ENCODE results near the gene ZDHHC1. TPM values are rescaled to one million over a fixed set of nuclear protein-coding genes. Genes with fewer than 3 reads are reported as not detected.

The ZDHHC1 gene
- polyA plus RNA-seq, 3 donors: 3.3 to 14.2 (median 6.0) TPM

- Histone ChIP-seq H3K27me3 (ENCODE audit: control insufficient read depth in 2 of 2, insufficient read depth in 2 of 2, low read length in 2 of 2) (no peaks in the 10 kb centered on the region), H3K27ac (ENCODE audit: low read depth in 1 of 2, low read length in 2 of 2) (no peak overlapping the region), H4K20me1 (ENCODE audit: insufficient read depth, low read length) (no peaks in the 10 kb centered on the region), H3K4me2 (replicated peaks; ENCODE audit: extremely low read depth, low read length, poor library complexity, severe bottlenecking) (no peak overlapping the region), H3K4me1 (ENCODE audit: control insufficient read depth in 1 of 2, insufficient read depth in 2 of 2, low read length in 2 of 2) (peaks cover 0 to 6% of the 10 kb centered on the region in 2 donors), H3K79me2 (ENCODE audit: insufficient read depth, low read length) (no peaks in the 10 kb centered on the region), H3K9ac (ENCODE audit: insufficient read depth, low read length, poor library complexity, severe bottlenecking) (no peak overlapping the region), H3K36me3 (replicated peaks in 1 of 2; ENCODE audit: control insufficient read depth in 1 of 2, insufficient read depth in 2 of 2, low read length in 2 of 2) (no peaks in the 10 kb centered on the region), H3K9me3 (replicated peaks in 1 of 2; ENCODE audit: control insufficient read depth in 1 of 2, insufficient read depth in 1 of 2, low read length in 2 of 2) (no peaks in the 10 kb centered on the region), H3K4me3 (replicated peaks in 1 of 3; ENCODE audit: low read depth in 2 of 3, low read length in 3 of 3) (no peak overlapping the region), H2AFZ (ENCODE audit: insufficient read depth, low read depth, low read length, poor library complexity, severe bottlenecking) (no peak overlapping the region)
- Mint-ChIP-seq H3K27me3 (ENCODE audit: low read depth in 3 of 3) (peaks cover 0 to 2% (median 0%) of the 10 kb centered on the region in 3 donors), H3K4me3 (no peak overlapping the region), H3K36me3 (no peaks in the 10 kb centered on the region), H3K9me3 (no peaks in the 10 kb centered on the region), H3K4me1 (peaks cover 3% of the 10 kb centered on the region), H3K27ac (no peak overlapping the region)
- no peak for DNase-seq
- WGBS (ENCODE audit: insufficient coverage): no CpG with 5 or more reads among the region's 3 CpGs
- intact Hi-C loops (cut with micrococcal nuclease): loop anchor here in 1 of 2 donors (5.0 kb wide), 1 partner anchor 51 kb away; no protein-coding TSS in a partner anchor
- no peak for TF ChIP-seq CTCF (IDR thresholded peaks at IDR 0.05)
These were observed 69.9 kb downstream of the ZDHHC1 start for GRCh38 chr16:67346341-67346740.

DNA sequence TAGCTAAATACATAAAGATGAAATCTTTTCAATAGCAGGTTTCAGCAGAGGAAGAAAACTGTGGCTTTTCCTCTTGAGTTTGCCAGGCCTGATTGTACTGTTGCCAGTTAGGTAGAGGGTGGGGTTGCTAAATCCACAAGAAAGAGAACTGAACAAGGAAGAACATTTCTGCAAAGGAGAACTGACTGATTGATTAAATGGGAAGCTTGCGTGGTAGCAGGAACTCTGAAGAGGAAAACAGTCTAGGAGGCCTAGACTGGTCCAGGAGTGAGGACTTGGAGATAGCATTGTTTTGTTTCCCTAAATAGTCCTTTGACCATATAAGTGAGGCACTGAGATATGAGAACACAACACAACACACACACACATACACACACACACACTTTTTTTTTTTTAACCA, 70.9 kb downstream of the ZDHHC1 start:
- peaks cover 0 to 2% (median under 1%) of the 10 kb centered on the region in 3 donors for H3K27me3 Mint-ChIP-seq (ENCODE audit: low read depth in 3 of 3)
- intact Hi-C loops (cut with micrococcal nuclease): loop anchor here in 1 of 2 donors (5.0 kb wide), 1 partner anchor 52 kb away; no protein-coding TSS in a partner anchor
- Histone ChIP-seq H3K27ac (ENCODE audit: low read depth in 1 of 2, low read length in 2 of 2) (no peak overlapping the region), H3K9me3 (replicated peaks in 1 of 2; ENCODE audit: control insufficient read depth in 1 of 2, insufficient read depth in 1 of 2, low read length in 2 of 2) (no peaks in the 10 kb centered on the region), H4K20me1 (ENCODE audit: insufficient read depth, low read length) (no peaks in the 10 kb centered on the region), H3K79me2 (ENCODE audit: insufficient read depth, low read length) (no peaks in the 10 kb centered on the region), H3K4me3 (replicated peaks in 1 of 3; ENCODE audit: low read depth in 2 of 3, low read length in 3 of 3) (no peak overlapping the region), H3K27me3 (ENCODE audit: control insufficient read depth in 2 of 2, insufficient read depth in 2 of 2, low read length in 2 of 2) (no peaks in the 10 kb centered on the region), H3K36me3 (replicated peaks in 1 of 2; ENCODE audit: control insufficient read depth in 1 of 2, insufficient read depth in 2 of 2, low read length in 2 of 2) (no peaks in the 10 kb centered on the region), H2AFZ (ENCODE audit: insufficient read depth, low read depth, low read length, poor library complexity, severe bottlenecking) (no peak overlapping the region), H3K4me2 (replicated peaks; ENCODE audit: extremely low read depth, low read length, poor library complexity, severe bottlenecking) (no peak overlapping the region), H3K4me1 (ENCODE audit: control insufficient read depth in 1 of 2, insufficient read depth in 2 of 2, low read length in 2 of 2) (peaks cover 0 to 6% of the 10 kb centered on the region in 2 donors), H3K9ac (ENCODE audit: insufficient read depth, low read length, poor library complexity, severe bottlenecking) (no peak overlapping the region)
- 0% methylated on average over 1 of the region's 1 CpG for WGBS (ENCODE audit: insufficient coverage)
- H3K4me1 Mint-ChIP-seq: peaks cover 3% of the 10 kb centered on the region
- DNase-seq: no peak
- H3K36me3 Mint-ChIP-seq: no peaks in the 10 kb centered on the region
- H3K27ac Mint-ChIP-seq: no peak overlapping the region
- H3K9me3 Mint-ChIP-seq: no peaks in the 10 kb centered on the region
- H3K4me3 Mint-ChIP-seq: no peak overlapping the region
- no peak for TF ChIP-seq CTCF (IDR thresholded peaks at IDR 0.05)

Small RNA genes lying within 50 kb of the gene (small RNA-seq; reads per million reads assigned to genes)
- not detected for gene RNU1-123P (ENCODE audit: insufficient read length, low read depth)

Other genes with a start within 250 kb of the ZDHHC1 start
- gene NOL3, start 245.9 kb downstream of the ZDHHC1 start, polyA plus RNA-seq: 10 to 100 TPM in 1 of 3 donors, 1 to 10 TPM in 2; 2.7 to 17.0 (median 3.8) TPM
- 10 to 100 TPM in 1 of 3 donors, under 1 TPM in 2; 0.58 to 43.3 (median 0.99) TPM for gene MATCAP1, start 232.5 kb downstream of the ZDHHC1 start, polyA plus RNA-seq
- 1 to 10 TPM; 2.8 to 3.7 (median 3.0) TPM for gene EXOC3L1, start 226.3 kb downstream of the ZDHHC1 start, polyA plus RNA-seq
- 100 to 1,000 TPM in 1 of 3 donors, 10 to 100 TPM in 2; 53.1 to 191 (median 61.5) TPM for gene E2F4, start 224.3 kb downstream of the ZDHHC1 start, polyA plus RNA-seq
- 1 to 10 TPM in 1 of 3 donors, under 1 TPM in 1, not detected in 1; 0.15 to 7.0 TPM for gene ELMO3, start 217.3 kb downstream of the ZDHHC1 start, polyA plus RNA-seq
- gene TMEM208, start 189.3 kb downstream of the ZDHHC1 start, polyA plus RNA-seq: 100 to 1,000 TPM in 2 of 3 donors, 10 to 100 TPM in 1; 45.4 to 130 (median 117) TPM
- gene FHOD1, start 169.0 kb downstream of the ZDHHC1 start, polyA plus RNA-seq: 100 to 1,000 TPM in 1 of 3 donors, 1 to 10 TPM in 2; 5.1 to 152 (median 5.5) TPM
- gene SLC9A5, start 167.5 kb downstream of the ZDHHC1 start, polyA plus RNA-seq: 1 to 10 TPM in 1 of 3 donors, not detected in 2; 1.0 TPM
- gene PLEKHG4, start 136.9 kb downstream of the ZDHHC1 start, polyA plus RNA-seq: 1 to 10 TPM in 2 of 3 donors, under 1 TPM in 1; 0.79 to 3.2 (median 3.0) TPM
- gene KCTD19, start 89.7 kb downstream of the ZDHHC1 start, polyA plus RNA-seq: not detected
- 1 to 10 TPM in 2 of 3 donors, under 1 TPM in 1; 0.65 to 3.2 (median 1.8) TPM for gene LRRC36, start 89.7 kb downstream of the ZDHHC1 start, polyA plus RNA-seq
- 100 to 1,000 TPM in 1 of 3 donors, 10 to 100 TPM in 2; 63.1 to 123 (median 78.6) TPM for gene TPPP3, start 23.0 kb downstream of the ZDHHC1 start, polyA plus RNA-seq
- not detected for gene HSD11B2, start 14.6 kb upstream of the ZDHHC1 start, polyA plus RNA-seq
- gene ATP6V0D1, start 64.7 kb upstream of the ZDHHC1 start, polyA plus RNA-seq: 100 to 1,000 TPM; 354 to 687 (median 631) TPM
- under 1 TPM in 2 of 3 donors, not detected in 1; 0.32 to 0.54 TPM for gene AGRP, start 67.1 kb upstream of the ZDHHC1 start, polyA plus RNA-seq
- gene RIPOR1, start 112.4 kb upstream of the ZDHHC1 start, polyA plus RNA-seq: 100 to 1,000 TPM in 1 of 3 donors, 10 to 100 TPM in 1, 1 to 10 TPM in 1; 8.6 to 115 (median 17.5) TPM
- gene CTCF, start 146.0 kb upstream of the ZDHHC1 start, polyA plus RNA-seq: 10 to 100 TPM in 2 of 3 donors, 1 to 10 TPM in 1; 8.4 to 29.9 (median 17.7) TPM
- gene CARMIL2, start 228.7 kb upstream of the ZDHHC1 start, polyA plus RNA-seq: 1 to 10 TPM in 1 of 3 donors, under 1 TPM in 1, not detected in 1; 0.30 to 1.5 TPM
- 10 to 100 TPM; 11.8 to 26.0 (median 14.9) TPM for gene ACD, start 243.8 kb upstream of the ZDHHC1 start, polyA plus RNA-seq
- gene PARD6A, start 244.5 kb upstream of the ZDHHC1 start, polyA plus RNA-seq: 1 to 10 TPM; 2.7 to 6.9 (median 6.1) TPM